Measurements from ENCODE around the gene KNG1.

KNG1 gene

DNA sequence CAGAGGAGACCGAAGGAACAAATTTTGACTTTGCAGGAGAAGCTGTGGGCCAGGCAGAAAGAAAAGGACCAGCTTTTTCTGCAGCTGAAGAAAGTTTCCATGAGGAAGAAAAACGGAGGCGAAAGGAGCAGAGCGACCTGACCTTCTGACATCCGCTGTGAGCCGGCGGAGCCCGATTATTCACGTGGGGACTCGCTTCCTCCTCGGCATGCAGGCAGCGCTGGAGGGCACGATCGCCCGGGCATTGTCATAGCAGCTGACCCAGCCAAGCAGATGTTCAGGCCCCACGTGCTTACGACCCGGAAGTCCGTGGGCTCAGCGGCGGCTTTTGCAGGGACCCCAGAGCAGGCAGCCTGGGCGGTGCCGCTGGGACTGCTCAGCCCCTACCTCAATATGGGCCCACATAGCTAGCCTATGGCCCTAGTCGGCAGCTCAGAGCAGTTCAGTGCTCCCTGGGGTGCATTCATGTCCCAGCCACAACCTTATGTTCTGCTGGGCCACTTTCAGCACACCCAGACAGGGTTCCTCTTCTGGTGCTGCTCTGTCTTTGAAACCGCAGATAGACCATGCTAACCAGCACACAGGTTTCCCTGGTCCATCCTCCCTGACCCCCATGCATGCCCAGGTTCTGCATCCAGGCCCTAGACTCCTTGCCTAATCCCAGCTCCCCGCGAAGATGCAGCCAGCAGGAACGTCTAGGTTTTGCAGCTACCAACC is 55.7 kb downstream of the KNG1 start:
- TF ChIP-seq, protein P1, sequence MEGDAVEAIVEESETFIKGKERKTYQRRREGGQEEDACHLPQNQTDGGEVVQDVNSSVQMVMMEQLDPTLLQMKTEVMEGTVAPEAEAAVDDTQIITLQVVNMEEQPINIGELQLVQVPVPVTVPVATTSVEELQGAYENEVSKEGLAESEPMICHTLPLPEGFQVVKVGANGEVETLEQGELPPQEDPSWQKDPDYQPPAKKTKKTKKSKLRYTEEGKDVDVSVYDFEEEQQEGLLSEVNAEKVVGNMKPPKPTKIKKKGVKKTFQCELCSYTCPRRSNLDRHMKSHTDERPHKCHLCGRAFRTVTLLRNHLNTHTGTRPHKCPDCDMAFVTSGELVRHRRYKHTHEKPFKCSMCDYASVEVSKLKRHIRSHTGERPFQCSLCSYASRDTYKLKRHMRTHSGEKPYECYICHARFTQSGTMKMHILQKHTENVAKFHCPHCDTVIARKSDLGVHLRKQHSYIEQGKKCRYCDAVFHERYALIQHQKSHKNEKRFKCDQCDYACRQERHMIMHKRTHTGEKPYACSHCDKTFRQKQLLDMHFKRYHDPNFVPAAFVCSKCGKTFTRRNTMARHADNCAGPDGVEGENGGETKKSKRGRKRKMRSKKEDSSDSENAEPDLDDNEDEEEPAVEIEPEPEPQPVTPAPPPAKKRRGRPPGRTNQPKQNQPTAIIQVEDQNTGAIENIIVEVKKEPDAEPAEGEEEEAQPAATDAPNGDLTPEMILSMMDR (conservative IDR thresholded peaks at IDR 0.05; ENCODE audit: low read length): no peak
- peak overlapping the region; percentile 55 for H3K4me3 ChIP-seq (ENCODE audit: low read length)
- peak; percentile 41 for DNase-seq (ENCODE audit: low read depth)

DNA sequence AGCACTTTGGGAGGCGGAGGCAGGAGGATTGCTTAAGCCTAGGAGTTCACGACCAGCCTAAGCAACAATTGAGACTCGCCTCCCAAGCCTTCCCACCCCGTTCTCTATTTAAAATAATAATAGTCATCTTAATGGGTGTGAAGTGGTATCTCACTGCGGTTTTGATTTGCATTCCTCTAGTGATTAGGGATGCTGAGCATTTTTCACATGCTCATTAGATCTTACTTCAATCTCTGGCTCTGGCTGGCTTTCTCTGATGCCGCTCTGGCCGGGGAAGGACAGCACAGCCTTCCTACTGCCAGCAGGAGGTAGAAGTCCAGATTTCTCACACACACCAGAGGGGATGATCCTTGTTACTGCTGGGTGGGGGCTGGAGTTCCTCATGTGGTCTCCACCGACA is 58.8 kb downstream of the KNG1 start:
- TF ChIP-seq, protein P1 (conservative IDR thresholded peaks at IDR 0.05; ENCODE audit: low read length): no peak
- H3K4me3 ChIP-seq (ENCODE audit: low read length): no peak overlapping the region
- no peak for DNase-seq (ENCODE audit: low read depth)

DNA sequence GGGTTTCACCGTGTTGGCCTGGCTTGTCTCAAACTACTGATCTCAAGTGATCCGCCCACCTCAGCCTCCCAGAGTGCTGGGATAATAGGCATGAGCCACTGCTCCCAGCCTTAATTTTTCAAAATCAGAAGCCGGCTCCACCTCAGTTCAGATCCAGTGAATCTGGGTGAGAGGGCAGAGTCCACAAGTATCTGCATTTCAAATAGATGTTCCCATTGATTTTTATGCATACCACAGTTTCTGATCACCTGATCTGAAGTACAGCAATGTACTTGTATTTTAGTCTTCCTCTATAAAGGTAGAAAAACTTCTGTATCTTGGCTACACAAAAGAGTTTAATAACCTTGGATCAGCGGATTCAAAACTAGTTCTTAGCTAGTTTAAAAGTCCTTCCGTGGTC is 62.0 kb downstream of the KNG1 start:
- H3K4me3 ChIP-seq (ENCODE audit: low read length): no peak overlapping the region
- TF ChIP-seq, protein P1 (conservative IDR thresholded peaks at IDR 0.05; ENCODE audit: low read length): no peak
- no peak for DNase-seq (ENCODE audit: low read depth)

DNA sequence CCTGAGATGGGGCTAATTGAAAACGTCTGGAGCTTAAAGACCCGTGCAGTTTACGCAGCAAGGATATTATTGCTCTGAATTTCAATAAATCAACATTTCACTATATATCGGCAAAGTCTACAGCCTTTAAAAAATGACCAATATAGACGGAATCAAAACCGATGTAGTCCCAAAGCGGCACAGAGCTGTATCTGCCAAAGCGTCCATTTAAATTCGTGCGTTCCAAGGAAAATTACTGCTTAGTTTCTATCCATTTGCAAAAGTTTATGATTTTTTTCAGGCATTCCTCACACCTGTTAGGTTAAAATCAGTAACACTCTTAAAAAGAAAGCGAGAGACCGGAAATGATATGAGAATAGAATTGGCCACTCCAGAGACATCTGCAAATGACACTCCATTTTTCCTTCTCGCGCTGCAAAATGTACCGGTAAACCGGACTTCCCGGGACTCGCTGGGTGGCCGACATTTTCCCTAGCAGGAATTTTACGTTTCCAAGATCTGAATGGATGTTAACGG is 65.4 kb downstream of the KNG1 start:
- TF ChIP-seq, protein P1 (conservative IDR thresholded peaks at IDR 0.05; ENCODE audit: low read length): no peak
- DNase-seq (ENCODE audit: low read depth): peak; percentile 29
- peak overlapping the region; percentile 87 for H3K4me3 ChIP-seq (ENCODE audit: low read length)

DNA sequence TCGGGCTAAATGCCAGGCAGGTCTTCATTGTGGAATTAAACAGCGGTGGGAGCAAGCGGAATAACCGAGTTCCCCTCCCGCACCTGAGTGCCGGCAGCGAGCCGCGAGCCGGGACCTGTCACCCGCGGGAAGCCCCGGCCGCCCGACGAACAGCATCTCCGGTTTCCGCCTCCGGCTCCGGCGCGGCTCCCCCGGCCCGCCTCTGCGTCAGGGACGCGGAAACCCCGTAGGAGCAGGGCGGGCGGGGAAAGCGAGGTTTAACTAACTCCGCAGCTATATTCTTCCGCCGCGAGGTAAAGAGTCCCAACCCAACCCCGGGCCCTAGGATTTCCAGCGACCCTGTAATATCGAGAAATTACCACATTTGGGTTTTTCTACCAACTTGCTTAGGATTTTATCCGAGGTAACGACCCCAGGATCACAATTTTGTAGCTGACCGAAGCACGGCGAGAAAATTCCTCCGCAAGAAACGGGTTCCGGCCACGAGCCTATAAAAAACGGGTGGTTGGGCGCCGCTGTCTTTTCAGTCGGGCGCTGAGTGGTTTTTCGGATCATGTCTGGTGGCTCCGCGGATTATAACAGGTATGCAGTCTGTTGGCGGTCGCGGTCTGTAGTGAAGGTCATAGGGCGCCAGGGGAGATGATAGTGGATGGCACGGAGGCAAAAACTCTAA is 66.0 kb downstream of the KNG1 start, which contains the start of gene EIF4A2:
TSS of gene EIF4A2 (plus strand) at position 520 of the 673 bp plus-strand sequence. CDS start at position 554, 34 bp downstream.
- H3K4me3 ChIP-seq (ENCODE audit: low read length): peak within 1 kb of the TSS; percentile 87
- peak; percentile 85 for DNase-seq (ENCODE audit: low read depth)
- TF ChIP-seq, protein P1 (conservative IDR thresholded peaks at IDR 0.05; ENCODE audit: low read length): no peak

DNA sequence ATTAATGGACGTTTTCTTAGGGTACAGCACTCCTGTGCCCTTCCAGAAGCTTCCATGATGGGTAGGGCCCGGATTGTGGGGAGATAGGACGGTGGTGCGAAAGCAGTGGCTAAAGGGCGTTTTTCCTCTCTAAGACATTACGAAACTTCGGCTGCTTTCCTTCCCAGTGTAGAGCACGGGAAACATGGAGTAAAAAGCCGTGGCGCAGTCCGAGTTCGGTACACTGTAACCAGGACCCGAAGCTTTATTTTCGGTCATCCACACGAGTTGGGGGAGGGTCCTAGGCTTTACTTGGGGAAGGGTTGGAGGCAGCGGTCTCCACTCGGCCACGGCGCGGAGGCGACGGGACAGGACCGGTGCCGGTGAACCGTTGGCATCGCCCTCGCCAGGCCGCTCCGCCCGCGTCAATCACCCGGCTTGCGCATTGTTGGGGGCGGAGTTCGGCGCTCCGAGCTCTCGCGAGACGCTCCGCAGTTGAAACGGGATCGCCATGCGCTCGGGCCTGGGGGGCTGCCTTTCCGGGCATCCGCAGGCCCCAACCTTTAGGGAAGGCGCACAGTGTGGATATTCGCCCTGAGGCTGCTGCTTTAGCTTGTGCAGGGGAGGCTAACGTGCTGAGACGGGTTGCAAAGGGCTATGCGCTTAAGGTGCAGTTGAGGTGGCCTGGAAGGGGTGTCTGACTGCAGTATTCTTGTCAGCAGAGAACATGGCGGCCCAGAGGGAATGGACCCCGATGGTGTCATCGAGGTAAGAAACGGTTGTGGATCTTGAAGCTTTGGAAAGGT is 66.8 kb downstream of the KNG1 start:
- peak; percentile 77 for DNase-seq (ENCODE audit: low read depth)
- H3K4me3 ChIP-seq (ENCODE audit: low read length): peak overlapping the region; percentile 87
- TF ChIP-seq, protein P1 (conservative IDR thresholded peaks at IDR 0.05; ENCODE audit: low read length): no peak

All from AG10803 (cell line).